ENCODE results near the gene PRKCE. TPM values are rescaled to one million over a fixed set of nuclear protein-coding genes. Genes with fewer than 3 reads are reported as not detected.

Gene PRKCE
- total RNA-seq, 1 experiment from 2014 or later = 14.8 TPM

- Histone ChIP-seq H3K9me3 (ENCODE audit: control insufficient read depth in 1 of 2, insufficient read depth in 1 of 2, low read depth in 1 of 2, low read length in 2 of 2) (no peaks in the 10 kb centered on the region), H3K36me3 (ENCODE audit: control insufficient read depth in 1 of 2, insufficient read depth in 2 of 2, low read length in 2 of 2) (no peaks in the 10 kb centered on the region), H3K4me1 (ENCODE audit: control insufficient read depth in 1 of 2, insufficient read depth in 2 of 2, low read length in 2 of 2) (no peaks in the 10 kb centered on the region), H4K20me1 (ENCODE audit: insufficient read depth) (no peaks in the 10 kb centered on the region), H2AFZ (ENCODE audit: low read depth, low read length, poor library complexity, severe bottlenecking) (no peak overlapping the region), H3K4me2 (ENCODE audit: low read length) (no peak overlapping the region), H3K27me3 (ENCODE audit: insufficient read depth, low read length) (no peaks in the 10 kb centered on the region), H3K79me2 (ENCODE audit: insufficient read depth, low read length) (peaks cover 3% of the 10 kb centered on the region; the same call in 1 of the 2 replicates), H3K9me2 (ENCODE audit: insufficient read depth) (no peaks in the 10 kb centered on the region), H3K9ac (ENCODE audit: low read length) (no peak overlapping the region), H3K4me3 (replicated peaks in 1 of 2; ENCODE audit: low read depth in 1 of 2, low read length in 2 of 2) (no peak overlapping the region), H3K27ac (ENCODE audit: low read depth, low read length) (no peak overlapping the region)
- POLR2A ChIA-PET = no interaction called here
- DNase-seq (ENCODE audit: low read depth, low spot score) (no peak), ATAC-seq (no peak)
- RAD21 ChIA-PET (ENCODE audit: low non-redundant PET in 1 of 2, low total read pairs in 2 of 2, uncharacterized antibody in 2 of 2, unreplicated experiment in 2 of 2) = no interaction called here
- TF ChIP-seq ZNF274 (IDR thresholded peaks at IDR 0.05; ENCODE audit: low read depth, low read length) (no peak), SP1 (IDR thresholded peaks at IDR 0.05; ENCODE audit: low read depth) (no peak), ZBTB33 (IDR thresholded peaks at IDR 0.05; ENCODE audit: extremely low read depth, insufficient replicate concordance, low read length) (no peak), TCF7L2 (IDR thresholded peaks at IDR 0.05; ENCODE audit: borderline replicate concordance, extremely low read depth, insufficient read depth, insufficient read length) (no peak), JUND (IDR thresholded peaks at IDR 0.05) (no peak), SIN3A (IDR thresholded peaks at IDR 0.05; ENCODE audit: low read depth) (no peak), POLR2AphosphoS5 (IDR thresholded peaks at IDR 0.05; ENCODE audit: low read depth, low read length) (no peak), SRF (IDR thresholded peaks at IDR 0.05; ENCODE audit: low read depth) (no peak), MAX (IDR thresholded peaks at IDR 0.05) (no peak), CEBPB (IDR thresholded peaks at IDR 0.05; ENCODE audit: low read depth) (no peak), CBX3 (IDR thresholded peaks at IDR 0.05; ENCODE audit: low read depth) (no peak), EZH2 (IDR thresholded peaks at IDR 0.05) (no peak), ATF3 (IDR thresholded peaks at IDR 0.05) (no peak), ELF1 (IDR thresholded peaks at IDR 0.05; ENCODE audit: borderline replicate concordance, low read depth) (no peak), ZFX (IDR thresholded peaks at IDR 0.05) (no peak), RAD21 (IDR thresholded peaks at IDR 0.05; ENCODE audit: low read depth) (no peak), EGR1 (IDR thresholded peaks at IDR 0.05; ENCODE audit: low read depth) (no peak), REST (IDR thresholded peaks at IDR 0.05; ENCODE audit: low read depth) (no peak), CTCF (IDR thresholded peaks at IDR 0.05 in 2 of 3, conservative IDR thresholded peaks at IDR 0.05 in 1 of 3; ENCODE audit: borderline replicate concordance in 1 of 3, insufficient read depth in 1 of 3, low read depth in 2 of 3, low read length in 2 of 3) (no peak), YY1 (IDR thresholded peaks at IDR 0.05; ENCODE audit: extremely low read depth, insufficient replicate concordance, low read depth, low read length) (no peak)
- no TSS peak for BruUV-seq (replicated peaks)
- intact Hi-C loops (cut with micrococcal nuclease) = no loop called here
- CTCF ChIA-PET = interaction anchor here (0.9 kb wide), 1 partner anchor 10 kb away, joined by 3 read pairs; no protein-coding TSS in a partner anchor
These were observed 88.5 kb downstream of the PRKCE start for GRCh38 chr2:45739796-45740485.
